Endodermal cell (in vitro differentiated cells): ENCODE measurements around the gene SLC20A1. TPM values are rescaled to one million over a fixed set of nuclear protein-coding genes. Genes with fewer than 3 reads are reported as not detected.

Experiments used
- DNase-seq: peaks from one replicate; pipeline ENCODE4 v3.0.0-alpha.2; 2017
- H3K27ac ChIP-seq: 2 replicates; pipeline ENCODE4 v1.5.1; 2013; ENCODE audit warnings: mild to moderate bottlenecking, low read depth, low read length, moderate library complexity
- H3K27me3 ChIP-seq: 2 replicates; pipeline ENCODE4 v1.6.1; 2013; ENCODE audit warnings: mild to moderate bottlenecking, low read length, moderate library complexity; ENCODE audit not compliant: insufficient read depth, control insufficient read depth, poor library complexity, severe bottlenecking
- H3K36me3 ChIP-seq: 2 replicates; pipeline ENCODE4 v1.7.0; 2013; ENCODE audit warnings: mild to moderate bottlenecking, low read length, moderate library complexity; ENCODE audit not compliant: control insufficient read depth, insufficient read depth
- H3K4me1 ChIP-seq: one replicate; pipeline ENCODE4 v1.7.0; 2013; ENCODE audit warnings: low read length; ENCODE audit not compliant: control insufficient read depth, insufficient read depth
- H3K4me3 ChIP-seq: 2 replicates; pipeline ENCODE4 v1.5.1; 2013; ENCODE audit warnings: mild to moderate bottlenecking, low read length, moderate library complexity
- H3K9ac ChIP-seq: 2 replicates; pipeline ENCODE4 v1.6.1; 2013; ENCODE audit warnings: mild to moderate bottlenecking, low read length, moderate library complexity; ENCODE audit not compliant: poor library complexity, severe bottlenecking; ENCODE audit errors: extremely low read depth
- H3K9me3 ChIP-seq: 2 replicates; pipeline ENCODE4 v1.6.1; 2013; ENCODE audit warnings: mild to moderate bottlenecking, low read length, moderate library complexity; ENCODE audit not compliant: control insufficient read depth
- H3K27ac Mint-ChIP-seq: 2 replicates; pipeline ENCODE4 v1.8.0; 2020; ENCODE audit warnings: mixed read lengths
- H3K27me3 Mint-ChIP-seq: 2 replicates; pipeline ENCODE4 v1.8.0; 2021; ENCODE audit warnings: mild to moderate bottlenecking, mixed read lengths; ENCODE audit not compliant: insufficient read depth
- H3K36me3 Mint-ChIP-seq: 2 replicates; pipeline ENCODE4 v1.8.0; 2020; ENCODE audit warnings: low read depth, mixed read lengths
- H3K4me1 Mint-ChIP-seq: 2 replicates; pipeline ENCODE4 v1.8.0; 2020; ENCODE audit warnings: mixed read lengths
- H3K4me3 Mint-ChIP-seq: 2 replicates; pipeline ENCODE4 v1.8.0; 2020; ENCODE audit warnings: mild to moderate bottlenecking, moderate library complexity, mixed read lengths
- H3K9me3 Mint-ChIP-seq: 2 replicates; pipeline ENCODE4 v1.8.0; 2020; ENCODE audit warnings: mild to moderate bottlenecking, mixed read lengths
- WGBS, 2 experiments: methylation state at CpG; one replicate each; pipeline versions ENCODE4 v1.1.5 to v1.1.7; 2013; ENCODE audit warnings: missing lambda C conversion rate in 2 of 2, mixed read lengths in 1 of 2; ENCODE audit not compliant: insufficient coverage in 1 of 2, insufficient read length in 1 of 2; 5-methylcytosine and 5-hydroxymethylcytosine counted together
- total RNA-seq, 2 donors: library from RNA; stranded (reverse); fragmentation: NEBNext Ultra II Directional in 1 of 2; extraction: Animal tissue kit (Norgen Biotek cat#: 25700) in 1 of 2; gene quantifications; 2 replicates in 1 of 2; 3 replicates in 1 of 2; pipeline ENCODE4 v1.2.1, GENCODE V29; 2021
- TF ChIP-seq, protein P1 (sequence below): fragments of 200-600 bp; sonication (generic); conservative IDR thresholded peaks from 2 replicates; pipeline ENCODE4 v1.5.0; 2021; ENCODE audit warnings: antibody characterized with exemption, mild to moderate bottlenecking

SLC20A1 gene
- total RNA-seq, 2 donors from 2014 or later: 67.3 to 86.7 TPM

DNA sequence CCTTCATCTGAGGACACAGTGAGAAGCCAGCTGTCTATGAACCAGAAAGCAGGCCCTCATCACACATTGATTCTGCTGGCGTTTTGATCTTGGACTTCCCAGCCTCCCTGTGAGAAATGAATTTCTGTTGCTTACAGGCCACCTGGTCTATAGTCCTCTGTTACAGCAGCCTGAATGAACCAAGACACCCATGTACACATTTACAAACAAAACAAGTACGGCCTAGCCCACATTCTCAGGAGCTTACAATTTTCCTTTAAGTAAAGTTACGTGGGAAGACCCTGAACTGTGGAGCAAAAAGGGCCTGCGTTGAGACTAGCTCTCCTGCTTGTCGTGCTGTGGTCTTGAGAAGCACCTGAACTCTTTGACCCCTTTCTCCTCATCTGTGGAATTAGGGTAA is 12.0 kb upstream of the SLC20A1 start:
- Histone ChIP-seq H3K27me3 (no peaks in the 10 kb centered on the region), H3K9me3 (no peaks in the 10 kb centered on the region), H3K4me3 (no peak overlapping the region), H3K27ac (no peak overlapping the region), H3K4me1 (peaks cover 3% of the 10 kb centered on the region), H3K36me3 (no peaks in the 10 kb centered on the region), H3K9ac (no peak overlapping the region)
- Mint-ChIP-seq H3K9me3 (no peaks in the 10 kb centered on the region), H3K4me1 (peaks cover 29% of the 10 kb centered on the region), H3K36me3 (no peaks in the 10 kb centered on the region), H3K4me3 (no peak overlapping the region), H3K27me3 (no peaks in the 10 kb centered on the region), H3K27ac (no peak overlapping the region)
- TF ChIP-seq, protein P1, sequence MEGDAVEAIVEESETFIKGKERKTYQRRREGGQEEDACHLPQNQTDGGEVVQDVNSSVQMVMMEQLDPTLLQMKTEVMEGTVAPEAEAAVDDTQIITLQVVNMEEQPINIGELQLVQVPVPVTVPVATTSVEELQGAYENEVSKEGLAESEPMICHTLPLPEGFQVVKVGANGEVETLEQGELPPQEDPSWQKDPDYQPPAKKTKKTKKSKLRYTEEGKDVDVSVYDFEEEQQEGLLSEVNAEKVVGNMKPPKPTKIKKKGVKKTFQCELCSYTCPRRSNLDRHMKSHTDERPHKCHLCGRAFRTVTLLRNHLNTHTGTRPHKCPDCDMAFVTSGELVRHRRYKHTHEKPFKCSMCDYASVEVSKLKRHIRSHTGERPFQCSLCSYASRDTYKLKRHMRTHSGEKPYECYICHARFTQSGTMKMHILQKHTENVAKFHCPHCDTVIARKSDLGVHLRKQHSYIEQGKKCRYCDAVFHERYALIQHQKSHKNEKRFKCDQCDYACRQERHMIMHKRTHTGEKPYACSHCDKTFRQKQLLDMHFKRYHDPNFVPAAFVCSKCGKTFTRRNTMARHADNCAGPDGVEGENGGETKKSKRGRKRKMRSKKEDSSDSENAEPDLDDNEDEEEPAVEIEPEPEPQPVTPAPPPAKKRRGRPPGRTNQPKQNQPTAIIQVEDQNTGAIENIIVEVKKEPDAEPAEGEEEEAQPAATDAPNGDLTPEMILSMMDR: no peak
- no peak for DNase-seq
- WGBS, 2 experiments: 93% methylated on average over 4 to 5 of the region's 5 CpGs

DNA sequence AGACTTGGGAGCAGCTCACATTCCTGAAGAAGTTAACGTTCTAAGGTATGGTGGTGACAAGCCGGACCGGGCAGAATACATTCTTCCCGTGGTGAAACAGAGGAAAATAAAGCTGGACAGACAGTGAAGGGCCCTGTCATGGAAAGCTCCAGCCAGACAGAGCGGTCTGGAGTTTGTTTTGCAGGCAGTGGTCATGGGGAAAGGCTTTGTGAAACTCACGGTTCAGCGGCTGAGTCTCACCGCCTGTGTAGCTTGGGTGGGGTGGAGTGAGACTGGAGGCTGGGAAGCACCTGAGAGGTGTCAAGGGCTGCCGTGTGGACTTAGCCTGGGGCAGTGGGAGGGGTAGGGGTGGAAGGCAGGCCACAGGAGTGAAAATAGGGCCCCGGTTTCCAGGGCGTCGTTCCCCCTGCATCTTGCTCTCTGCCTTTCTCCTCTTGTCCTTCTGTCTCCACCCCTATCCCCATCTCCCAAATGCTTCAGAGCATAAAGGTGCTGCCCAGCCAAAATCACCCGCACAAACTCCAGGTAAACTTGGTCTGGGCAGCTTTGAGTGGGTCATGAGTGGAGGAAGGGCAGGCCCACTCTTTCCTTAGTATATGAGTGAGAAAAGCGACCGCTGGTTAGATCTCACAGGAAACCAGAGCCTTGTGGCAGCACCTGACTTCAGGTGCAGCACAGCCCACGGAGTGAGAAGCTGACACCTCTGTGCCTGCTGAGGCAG is 11.4 kb upstream of the SLC20A1 start:
- Histone ChIP-seq H3K9me3 (no peaks in the 10 kb centered on the region), H3K4me1 (peaks cover 3% of the 10 kb centered on the region), H3K4me3 (no peak overlapping the region), H3K27me3 (no peaks in the 10 kb centered on the region), H3K27ac (no peak overlapping the region), H3K9ac (no peak overlapping the region), H3K36me3 (no peaks in the 10 kb centered on the region)
- TF ChIP-seq, protein P1: no peak
- DNase-seq: no peak
- Mint-ChIP-seq H3K4me1 (peaks cover 29% of the 10 kb centered on the region), H3K4me3 (no peak overlapping the region), H3K9me3 (no peaks in the 10 kb centered on the region), H3K27me3 (no peaks in the 10 kb centered on the region), H3K36me3 (no peaks in the 10 kb centered on the region), H3K27ac (no peak overlapping the region)
- WGBS, 2 experiments: 86 to 91% methylated on average over 10 to 16 of the region's 16 CpGs

DNA sequence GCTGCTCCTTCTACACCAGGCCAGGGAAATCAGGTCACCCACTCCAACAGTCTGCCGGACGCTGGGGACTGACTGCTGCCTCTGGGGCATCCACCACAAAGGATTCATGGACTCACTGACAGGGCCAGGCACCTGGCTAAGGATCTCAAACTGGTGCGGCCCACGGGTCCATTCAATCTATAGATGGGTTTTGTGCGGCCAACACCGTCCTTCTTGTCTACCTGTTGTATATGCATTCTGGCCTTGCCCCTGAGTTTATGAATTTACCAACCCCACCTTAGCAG is 10.9 kb upstream of the SLC20A1 start:
- H3K27ac ChIP-seq: no peak overlapping the region
- no peak overlapping the region for H3K9ac ChIP-seq
- no peaks in the 10 kb centered on the region for H3K27me3 ChIP-seq
- no peak overlapping the region for H3K4me3 ChIP-seq
- no peaks in the 10 kb centered on the region for H3K36me3 Mint-ChIP-seq
- peaks cover 26% of the 10 kb centered on the region for H3K4me1 Mint-ChIP-seq
- peaks cover 3% of the 10 kb centered on the region for H3K4me1 ChIP-seq
- H3K27me3 Mint-ChIP-seq: no peaks in the 10 kb centered on the region
- 93 to 97% methylated on average over 6 of the region's 6 CpGs for WGBS, 2 experiments
- H3K4me3 Mint-ChIP-seq: no peak overlapping the region
- DNase-seq: no peak
- no peaks in the 10 kb centered on the region for H3K36me3 ChIP-seq
- H3K27ac Mint-ChIP-seq: no peak overlapping the region
- H3K9me3 ChIP-seq: no peaks in the 10 kb centered on the region
- H3K9me3 Mint-ChIP-seq: no peaks in the 10 kb centered on the region
- TF ChIP-seq, protein P1: no peak
